Left ventricle myocardium inferior (tissue), 1 donor: ENCODE data around the gene SETDB1. TPM values are rescaled to one million over a fixed set of nuclear protein-coding genes. Genes with fewer than 3 reads are reported as not detected.

Source experiments
- total RNA-seq: library from RNA; stranded (reverse); fragmentation: NEBNext Ultra II Directional; extraction: Animal tissue kit (Norgen Biotek cat#: 25700); gene quantifications from one replicate; pipeline ENCODE4 v1.2.1, GENCODE V29; 2021
- donor health status: DM: no; HTN: yes; CAD: no; lungs with severe emphysema.

Gene SETDB1
- total RNA-seq, 1 donor from 2014 or later: 17.2 TPM

Other genes with a start within 250 kb of the SETDB1 start
- gene GOLPH3L, start 229.2 kb upstream of the SETDB1 start, total RNA-seq: 16.9 TPM
- not detected for gene HORMAD1, start 205.5 kb upstream of the SETDB1 start, total RNA-seq
- gene CTSS, start 160.6 kb upstream of the SETDB1 start, total RNA-seq: 27.5 TPM
- gene CTSK, start 118.1 kb upstream of the SETDB1 start, total RNA-seq: 8.2 TPM
- 26.5 TPM for gene ARNT, start 49.8 kb upstream of the SETDB1 start, total RNA-seq
- gene CTXND2, start 39.2 kb upstream of the SETDB1 start, total RNA-seq: not detected
- 78.9 TPM for gene CERS2, start 48.5 kb downstream of the SETDB1 start, total RNA-seq
- gene ANXA9, start 55.9 kb downstream of the SETDB1 start, total RNA-seq: 0.14 TPM
- 44.3 TPM for gene MINDY1, start 80.5 kb downstream of the SETDB1 start, total RNA-seq
- 42.8 TPM for gene PRUNE1, start 82.1 kb downstream of the SETDB1 start, total RNA-seq
- gene BNIPL, start 110.2 kb downstream of the SETDB1 start, total RNA-seq: 0.47 TPM
- 7.1 TPM for gene C1orf56, start 121.4 kb downstream of the SETDB1 start, total RNA-seq
- 24.8 TPM for gene CDC42SE1, start 133.3 kb downstream of the SETDB1 start, total RNA-seq
- gene MLLT11, start 134.0 kb downstream of the SETDB1 start, total RNA-seq: 34.1 TPM
- gene GABPB2, start 144.4 kb downstream of the SETDB1 start, total RNA-seq: 12.2 TPM
- gene SEMA6C, start 220.3 kb downstream of the SETDB1 start, total RNA-seq: 77.7 TPM
- gene TNFAIP8L2, start 230.3 kb downstream of the SETDB1 start, total RNA-seq: 0.88 TPM
- gene LYSMD1, start 239.5 kb downstream of the SETDB1 start, total RNA-seq: 12.0 TPM
- 19.4 TPM for gene SCNM1, start 239.8 kb downstream of the SETDB1 start, total RNA-seq
- not detected for gene TMOD4, start 249.6 kb downstream of the SETDB1 start, total RNA-seq